ENCODE measurements around the gene COL25A1. TPM values are rescaled to one million over a fixed set of nuclear protein-coding genes. Genes with fewer than 3 reads are reported as not detected.

Gene COL25A1
- polyA plus RNA-seq, 1 experiment = not detected

- ChIA-PET CTCF (no interaction called here), POLR2A (no interaction called here)
- Histone ChIP-seq H3K36me3 (ENCODE audit: control insufficient read depth, insufficient read depth, low read length) (no peaks in the 10 kb centered on the region), H3K27me3 (ENCODE audit: control insufficient read depth, insufficient read depth, low read length) (no peaks in the 10 kb centered on the region), H3K4me3 (ENCODE audit: low read depth, low read length) (no peak overlapping the region)
- TF ChIP-seq CTCF (IDR thresholded peaks at IDR 0.05; ENCODE audit: insufficient read depth, low read depth, low read length) = no peak
- DNase-seq (ENCODE audit: low read depth) = no peak
These were observed 73.4 kb downstream of the COL25A1 start for GRCh38 chr4:109229028-109229427.

GRCh38 chr4:109218288-109218687 lies 84.2 kb downstream of the COL25A1 start:
- no peak overlapping the region for H3K4me3 ChIP-seq (ENCODE audit: low read depth, low read length)
- DNase-seq (ENCODE audit: low read depth) = no peak
- ChIA-PET CTCF (no interaction called here), POLR2A (no interaction called here)
- no peaks in the 10 kb centered on the region for H3K36me3 ChIP-seq (ENCODE audit: control insufficient read depth, insufficient read depth, low read length)
- no peaks in the 10 kb centered on the region for H3K27me3 ChIP-seq (ENCODE audit: control insufficient read depth, insufficient read depth, low read length)
- no peak for TF ChIP-seq CTCF (IDR thresholded peaks at IDR 0.05; ENCODE audit: insufficient read depth, low read depth, low read length)

- CTCF ChIA-PET = no interaction called here
- POLR2A ChIA-PET = no interaction called here
These were observed 86.3 kb downstream of the COL25A1 start for GRCh38 chr4:109216085-109216696.

GRCh38 chr4:109215506-109215905 lies 87.0 kb downstream of the COL25A1 start:
- no peak for DNase-seq (ENCODE audit: low read depth)
- H3K4me3 ChIP-seq (ENCODE audit: low read depth, low read length) = no peak overlapping the region
- CTCF ChIA-PET = no interaction called here
- POLR2A ChIA-PET = no interaction called here
- no peaks in the 10 kb centered on the region for H3K27me3 ChIP-seq (ENCODE audit: control insufficient read depth, insufficient read depth, low read length)
- no peaks in the 10 kb centered on the region for H3K36me3 ChIP-seq (ENCODE audit: control insufficient read depth, insufficient read depth, low read length)
- TF ChIP-seq CTCF (IDR thresholded peaks at IDR 0.05; ENCODE audit: insufficient read depth, low read depth, low read length) = no peak

More at GRCh38 chr4:109216085-109216696, 86.3 kb downstream of the COL25A1 start:
- Histone ChIP-seq H3K36me3 (ENCODE audit: control insufficient read depth, insufficient read depth, low read length) (no peaks in the 10 kb centered on the region), H3K4me3 (ENCODE audit: low read depth, low read length) (no peak overlapping the region), H3K27me3 (ENCODE audit: control insufficient read depth, insufficient read depth, low read length) (no peaks in the 10 kb centered on the region)
- DNase-seq (ENCODE audit: low read depth) = no peak
- TF ChIP-seq CTCF (IDR thresholded peaks at IDR 0.05; ENCODE audit: insufficient read depth, low read depth, low read length) = no peak

- no peak for TF ChIP-seq CTCF (IDR thresholded peaks at IDR 0.05; ENCODE audit: insufficient read depth, low read depth, low read length)
- POLR2A ChIA-PET = no interaction called here
- no peak for DNase-seq (ENCODE audit: low read depth)
- H3K36me3 ChIP-seq (ENCODE audit: control insufficient read depth, insufficient read depth, low read length) = no peaks in the 10 kb centered on the region
- CTCF ChIA-PET = no interaction called here
- H3K4me3 ChIP-seq (ENCODE audit: low read depth, low read length) = no peak overlapping the region
- no peaks in the 10 kb centered on the region for H3K27me3 ChIP-seq (ENCODE audit: control insufficient read depth, insufficient read depth, low read length)
These were observed 87.7 kb downstream of the COL25A1 start for GRCh38 chr4:109214622-109215301.

All from BJ (cell line).